Smooth muscle cell of the coronary artery (primary cell): ENCODE measurements around the gene PSMC2. TPM values are rescaled to one million over a fixed set of nuclear protein-coding genes. Genes with fewer than 3 reads are reported as not detected.

ENCODE experiments used
- total RNA-seq: library from RNA; depleted of rRNA; stranded (reverse); fragments of >200 nt; gene quantifications from 2 replicates; pipeline ENCODE4 v1.2.3, GENCODE V29; 2014; ENCODE audit warnings: low replicate concordance

Gene PSMC2
- 191 and 215 TPM in 2 replicates for total RNA-seq

DNA sequence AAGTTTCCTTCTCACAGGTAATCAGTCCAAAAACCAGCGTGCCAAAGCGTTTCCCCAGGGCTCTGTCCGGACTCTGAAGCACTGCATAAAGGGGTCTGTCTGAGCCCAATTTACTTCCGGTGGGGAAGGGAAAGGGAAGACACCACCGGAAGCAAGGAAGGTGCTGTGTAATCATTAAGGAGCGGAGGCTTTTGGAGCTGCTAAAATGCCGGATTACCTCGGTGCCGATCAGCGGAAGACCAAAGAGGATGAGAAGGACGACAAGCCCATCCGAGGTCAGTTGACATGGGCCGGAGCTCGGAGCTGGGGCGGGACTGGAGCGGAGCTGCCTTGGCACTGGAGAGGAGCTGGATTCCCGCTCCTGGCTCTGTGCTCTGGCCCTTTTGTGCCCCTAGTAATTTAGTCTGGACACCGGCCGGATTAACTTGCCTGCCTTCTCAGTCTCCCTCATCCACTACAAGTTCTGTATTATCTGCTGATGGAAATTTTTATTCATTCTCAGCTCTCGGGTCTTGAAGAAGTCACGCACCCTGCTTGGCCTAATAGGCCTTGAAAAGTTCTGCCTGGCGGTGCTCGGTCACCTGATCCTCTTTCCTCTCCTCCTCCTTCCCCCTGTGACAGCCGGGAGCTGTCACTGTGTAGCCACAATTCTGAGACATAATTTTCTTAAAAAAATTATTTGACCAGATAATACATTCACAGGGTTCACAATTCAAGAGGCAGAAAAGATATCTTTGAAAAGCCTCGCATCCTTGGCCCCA, at the start of gene PSMC2:
PSMC2 (plus strand) TSS at position 137 of the 761 bp plus-strand sequence; CDS start at position 206, 69 bp downstream.

DNA sequence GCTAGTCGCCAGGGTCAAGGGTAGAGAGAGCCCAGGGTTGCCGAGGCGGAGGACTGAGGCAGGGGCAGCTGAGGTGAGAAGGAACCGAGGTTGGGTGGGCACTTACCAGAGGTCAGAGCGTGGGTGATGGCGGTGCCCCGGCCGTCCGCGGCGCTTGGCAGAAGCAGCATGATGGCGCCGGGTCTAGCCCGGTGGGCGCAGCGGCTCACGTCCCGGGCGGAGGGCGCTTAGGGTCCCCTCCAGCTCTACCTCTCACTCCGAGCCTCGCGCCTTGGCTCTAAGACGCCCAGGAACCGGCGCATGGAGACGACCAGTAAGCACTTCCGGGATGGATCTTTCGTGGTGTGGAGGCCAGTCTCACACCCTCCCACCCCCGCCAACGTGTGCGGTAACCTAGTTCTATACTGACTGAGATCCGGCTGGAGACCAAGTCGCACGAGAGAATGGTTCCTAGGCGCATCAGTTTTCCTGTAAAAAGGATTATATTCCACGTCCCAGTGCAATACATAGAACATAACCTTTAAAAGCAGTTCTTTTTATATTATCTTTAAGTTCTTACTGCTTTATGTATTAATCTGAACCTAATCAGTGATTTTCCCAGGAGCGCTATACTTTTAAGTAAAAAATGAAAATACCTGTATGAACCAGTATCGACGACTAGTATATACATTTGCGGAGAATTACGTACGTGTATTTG, 2.8 kb upstream of the PSMC2 start, which contains the start of gene DNAJC2:
DNAJC2 (minus strand) TSS at position 315 of the 697 bp plus-strand sequence; CDS start at position 170, 145 bp downstream.

Other genes with a start within 250 kb of the PSMC2 start
- gene NAPEPLD, start 198.5 kb upstream of the PSMC2 start, total RNA-seq: 9.8 and 11.6 TPM in 2 replicates
- 42.7 and 51.4 TPM in 2 replicates for gene PMPCB, start 50.2 kb upstream of the PSMC2 start, total RNA-seq
- gene DNAJC2, start 2.9 kb upstream of the PSMC2 start, total RNA-seq: 8.3 and 17.1 TPM in 2 replicates
- gene SLC26A5, start 98.6 kb downstream of the PSMC2 start, total RNA-seq: not detected in 2 replicates